ENCODE results near the gene PTPRN2.

Gene PTPRN2

DNA sequence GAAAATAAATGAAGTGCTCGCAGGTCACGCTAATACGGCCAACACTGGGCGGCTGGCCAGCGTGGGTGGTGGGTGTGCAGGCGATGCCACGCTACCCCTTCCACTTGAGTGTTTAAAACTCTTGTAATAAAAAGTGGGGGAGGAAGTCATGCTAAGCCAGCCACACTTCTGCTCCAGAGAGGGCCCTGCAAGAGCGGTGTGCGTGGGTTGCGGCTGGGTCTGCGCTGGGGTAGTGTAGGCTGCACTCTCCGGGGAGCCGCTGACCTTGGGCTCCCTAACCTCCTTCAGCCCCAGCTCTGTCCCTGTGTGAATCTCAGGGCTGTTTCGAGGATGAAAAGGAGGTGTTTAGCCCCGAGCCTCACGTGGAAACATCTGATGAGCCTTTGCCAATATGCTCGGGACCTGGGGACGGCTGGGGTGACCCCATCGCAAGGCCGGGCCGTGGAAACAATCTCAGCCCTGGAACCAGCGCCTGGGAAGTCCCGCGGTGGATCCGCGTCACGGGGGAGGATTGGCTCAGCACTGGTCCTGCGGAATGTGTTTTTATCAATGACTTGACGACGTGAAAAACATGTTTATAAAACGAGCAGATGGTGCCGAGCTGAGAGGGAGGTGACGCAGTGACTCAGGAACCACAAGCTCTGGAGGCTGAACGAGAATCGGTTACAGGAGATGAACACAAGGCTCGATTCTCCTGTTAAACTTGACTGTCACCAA lies 972.4 kb downstream of the PTPRN2 start:
- no peak for DNase-seq

- DNase-seq: no peak
These were observed 973.1 kb downstream of the PTPRN2 start for GRCh38 chr7:157614457-157615020.

DNA sequence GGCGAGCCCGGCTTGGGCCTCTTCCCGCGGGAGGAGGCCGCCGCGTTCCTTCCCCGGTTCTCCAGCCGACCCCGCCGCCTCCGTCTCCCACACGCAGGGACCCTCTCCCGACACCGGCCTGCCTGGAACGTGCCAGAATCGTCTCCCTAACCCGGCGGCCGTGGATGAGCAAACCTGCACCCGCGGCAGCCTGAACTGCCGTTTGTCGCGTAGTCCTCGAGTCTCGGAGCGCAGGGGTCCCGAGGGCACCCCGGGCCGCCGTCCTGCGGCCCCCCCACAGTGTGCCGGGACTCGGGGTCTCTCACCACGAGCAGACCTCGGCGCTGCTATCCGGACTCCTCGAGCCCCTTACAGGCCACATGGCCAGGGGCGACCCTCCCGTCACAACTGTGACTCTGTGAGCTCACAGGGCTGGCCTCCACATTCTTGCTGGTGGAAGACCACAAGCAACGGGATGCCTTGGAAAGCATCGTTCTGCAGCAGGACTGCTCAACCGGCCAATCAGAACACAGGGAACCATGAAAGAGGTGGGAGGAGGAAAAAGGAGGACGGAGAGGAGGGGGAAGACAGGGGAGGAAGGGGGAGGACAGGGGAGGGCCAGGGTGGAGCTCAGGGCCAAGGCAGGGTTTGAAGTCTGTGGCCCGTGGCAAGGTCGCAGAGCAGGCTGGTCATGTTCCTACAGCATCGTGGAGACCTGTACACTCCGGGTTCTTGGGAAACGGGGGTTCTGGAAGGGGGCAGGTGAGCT lies 973.9 kb downstream of the PTPRN2 start:
- no peak for DNase-seq

- DNase-seq: no peak
These were observed 974.7 kb downstream of the PTPRN2 start for GRCh38 chr7:157612664-157613561.

DNA sequence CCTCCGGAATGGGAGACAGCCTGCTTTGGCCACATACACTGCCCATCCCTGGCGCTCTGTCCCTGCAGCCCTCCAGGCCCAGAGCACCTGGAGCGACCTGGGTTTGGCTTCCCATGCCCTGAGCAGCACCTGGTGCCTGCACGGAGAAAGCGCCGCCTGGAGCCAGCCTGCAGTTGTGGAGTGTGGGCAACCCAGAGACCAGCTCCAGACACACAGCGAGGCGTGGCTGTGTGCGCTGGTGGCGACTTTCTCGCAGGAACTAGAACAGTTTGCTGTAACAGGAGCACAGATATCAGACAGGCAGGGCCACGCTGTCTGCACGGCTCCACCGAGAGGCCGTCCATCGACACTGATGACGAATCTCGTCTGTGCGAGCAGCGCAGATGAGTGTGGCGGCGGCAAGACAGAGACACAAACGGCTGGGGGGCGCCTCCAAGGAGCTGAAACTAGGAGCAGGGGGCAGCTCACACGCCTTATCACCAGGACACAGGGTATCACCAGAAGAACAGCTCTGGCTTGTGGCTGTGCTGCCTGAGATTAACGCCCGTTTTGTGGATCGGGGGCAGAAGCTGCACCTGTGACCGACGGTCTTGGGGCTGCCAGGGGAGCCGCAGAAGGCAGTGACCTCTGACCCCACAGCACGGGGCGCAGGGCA lies 975.5 kb downstream of the PTPRN2 start:
- DNase-seq: no peak

DNA sequence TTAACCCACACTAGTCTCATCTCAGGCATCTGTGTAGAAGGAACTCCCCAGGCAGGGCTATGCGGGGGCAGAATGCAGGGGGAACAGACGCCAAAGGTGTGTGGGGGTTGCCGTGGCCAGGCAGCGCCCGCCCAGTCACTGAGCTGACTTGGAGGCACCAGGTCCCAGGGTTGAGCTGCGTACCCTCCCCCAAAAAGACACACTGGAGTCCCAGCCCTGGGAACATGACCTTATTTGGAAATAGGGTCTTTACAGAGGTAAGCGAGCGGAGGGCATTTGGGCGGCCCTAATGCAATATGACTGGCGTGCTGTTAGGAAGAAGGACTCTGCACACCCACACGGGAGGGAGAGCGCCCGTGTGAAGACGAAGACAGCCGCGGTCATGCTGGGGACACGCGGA lies 976.3 kb downstream of the PTPRN2 start:
- no peak for DNase-seq

DNA sequence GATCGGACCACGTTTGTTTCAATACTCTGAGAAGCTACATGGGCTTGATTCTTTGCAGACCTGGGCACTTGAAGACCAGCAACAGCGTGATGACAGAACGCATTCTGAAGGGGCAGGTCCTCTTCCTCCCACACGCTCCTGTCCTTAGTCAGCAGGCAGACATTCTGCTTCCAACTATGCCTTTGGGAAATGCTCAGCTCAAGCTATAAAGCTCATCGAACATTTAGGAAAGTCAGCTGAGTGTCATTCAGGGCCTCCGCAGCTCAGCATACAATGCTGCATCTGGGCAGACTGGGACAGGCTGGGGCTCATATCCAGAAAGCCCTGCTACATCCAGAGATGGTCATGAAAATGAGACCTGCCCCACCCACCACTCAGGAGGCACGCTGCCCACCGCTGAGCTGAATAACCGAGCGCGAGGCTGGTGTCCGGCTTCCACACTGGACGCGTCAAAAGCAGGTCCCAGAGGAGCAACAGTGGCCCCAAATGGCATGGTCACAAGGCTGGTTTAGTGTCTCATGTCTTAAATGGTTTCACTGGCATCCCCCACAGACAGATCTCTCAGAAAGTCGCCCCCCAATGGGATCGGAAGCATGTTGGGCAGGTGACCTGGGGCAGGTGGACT lies 976.8 kb downstream of the PTPRN2 start:
- DNase-seq: no peak

DNA sequence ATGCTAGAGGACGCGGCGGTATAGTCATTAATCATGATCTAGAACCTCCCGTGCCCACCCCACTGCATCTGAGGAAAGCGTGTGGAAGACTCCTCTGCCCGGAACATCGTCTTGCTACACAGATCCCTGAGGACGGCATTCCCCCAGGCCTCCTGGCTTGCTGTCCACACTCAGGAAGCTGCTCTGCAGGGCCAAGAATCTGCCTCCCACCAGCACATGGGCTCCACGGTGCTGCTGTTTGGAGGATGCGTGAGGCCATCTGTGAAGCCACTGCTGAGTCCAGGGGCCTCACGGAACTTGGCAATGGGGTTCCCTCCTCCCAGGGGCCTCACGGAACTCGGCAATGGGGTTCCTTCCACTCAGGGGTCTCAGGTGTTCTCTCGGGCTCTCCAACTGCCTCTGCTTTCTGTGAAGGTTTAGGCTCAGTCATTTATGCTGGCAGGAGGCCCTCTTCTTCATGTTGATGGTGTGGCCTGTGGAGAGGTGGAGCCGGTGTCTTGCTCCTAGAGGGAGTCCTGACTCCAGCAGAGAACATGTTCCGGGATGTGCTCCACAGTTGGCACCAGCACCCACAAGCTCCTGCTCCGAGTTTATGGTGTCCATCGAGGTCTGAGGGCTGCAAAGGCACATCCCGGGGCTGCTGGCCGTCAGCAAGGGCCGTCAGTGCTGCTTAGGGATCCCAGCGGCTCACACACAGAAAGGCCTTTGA lies 977.5 kb downstream of the PTPRN2 start:
- DNase-seq: no peak

- DNase-seq: no peak
These were observed 978.1 kb downstream of the PTPRN2 start for GRCh38 chr7:157609516-157609915.

- no peak for DNase-seq
These were observed 980.4 kb downstream of the PTPRN2 start for GRCh38 chr7:157607218-157607617.

DNA sequence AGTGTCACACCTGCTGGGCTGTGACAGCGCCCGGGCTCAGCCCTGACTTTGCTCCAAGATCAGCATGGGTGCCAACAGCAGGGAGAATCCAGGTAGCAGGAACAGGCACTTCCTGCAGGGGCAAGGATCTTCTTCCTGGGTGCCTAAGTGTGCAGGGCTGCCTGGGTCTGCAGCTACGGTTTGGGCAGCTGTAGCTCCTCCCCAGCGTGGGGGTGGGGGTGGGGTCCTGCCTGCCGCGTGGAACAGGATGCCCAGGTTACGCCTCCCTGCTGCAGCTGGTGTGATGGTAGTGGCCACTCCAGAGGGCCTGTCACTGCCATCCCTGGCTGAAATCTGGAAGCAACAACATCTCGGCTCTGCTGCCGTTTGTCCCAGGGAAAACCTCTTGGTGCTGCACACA lies 981.5 kb downstream of the PTPRN2 start:
- no peak for DNase-seq

GRCh38 chr7:157605638-157606037 lies 982.0 kb downstream of the PTPRN2 start:
- no peak for DNase-seq

- no peak for DNase-seq
These were observed 982.8 kb downstream of the PTPRN2 start for GRCh38 chr7:157604661-157605381.

- no peak for DNase-seq
These were observed 983.9 kb downstream of the PTPRN2 start for GRCh38 chr7:157603716-157604115.

GRCh38 chr7:157603005-157603404 lies 984.6 kb downstream of the PTPRN2 start:
- no peak for DNase-seq

- DNase-seq: no peak
These were observed 985.0 kb downstream of the PTPRN2 start for GRCh38 chr7:157602581-157602980.

- no peak for DNase-seq
These were observed 985.5 kb downstream of the PTPRN2 start for GRCh38 chr7:157602156-157602555.

DNA sequence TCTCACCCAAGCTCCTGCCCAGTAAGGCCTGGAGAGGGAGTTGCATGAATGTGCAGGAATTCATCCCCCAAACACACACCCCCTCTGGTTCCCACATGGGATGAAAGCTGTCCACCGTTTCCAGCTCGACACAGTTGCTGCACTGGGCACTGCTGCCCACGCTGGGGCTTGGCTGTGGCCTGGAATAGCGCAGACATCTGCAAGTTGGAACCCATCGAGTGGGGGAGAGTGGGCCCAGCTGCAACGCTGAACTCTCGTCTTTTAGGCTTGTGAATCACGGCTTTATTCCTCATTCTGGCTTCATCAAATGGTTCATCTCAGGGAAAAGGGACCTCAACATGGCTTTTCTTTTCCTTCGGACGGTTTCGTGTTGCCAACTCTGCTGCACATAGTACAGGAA lies 986.1 kb downstream of the PTPRN2 start:
- no peak for DNase-seq

DNA sequence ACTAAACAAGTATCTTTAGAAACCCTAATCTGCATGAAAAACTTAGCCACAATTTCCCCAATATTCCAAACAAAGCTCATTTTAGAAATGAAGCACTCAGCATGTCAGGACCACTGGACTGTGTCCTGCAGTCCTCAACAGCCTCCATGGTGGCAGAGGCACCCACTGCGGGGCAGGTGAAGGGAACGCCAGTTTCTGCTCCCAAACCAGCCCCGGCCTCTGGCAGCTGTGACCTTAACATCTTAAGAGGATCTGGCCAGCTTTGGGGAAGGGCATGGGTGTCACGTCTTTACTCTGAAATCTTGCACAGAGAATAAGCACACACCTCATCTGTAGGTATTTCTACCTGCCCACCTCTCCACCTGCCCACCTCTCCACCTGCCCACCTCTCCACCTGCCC lies 988.1 kb downstream of the PTPRN2 start:
- DNase-seq: no peak

- no peak for DNase-seq
These were observed 990.1 kb downstream of the PTPRN2 start for GRCh38 chr7:157597562-157597961.

DNA sequence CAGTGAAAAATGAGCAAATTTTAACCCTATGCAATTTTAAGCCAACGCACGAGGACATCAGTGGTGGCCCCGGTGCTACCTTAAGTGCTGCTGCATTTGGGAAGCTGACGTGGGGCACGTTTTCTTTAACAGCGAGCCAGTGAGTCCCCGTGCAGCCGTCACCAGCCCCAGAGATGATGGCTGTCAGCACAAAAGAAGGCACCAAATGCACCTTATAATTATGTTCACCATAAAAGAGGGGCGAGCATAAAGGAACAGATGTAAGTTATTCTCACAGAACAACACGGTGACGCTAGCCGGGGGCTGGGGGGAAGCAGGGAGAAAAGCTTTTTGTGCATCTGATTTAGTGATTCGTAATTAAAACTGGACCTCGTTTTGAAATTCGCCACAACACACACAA lies 990.7 kb downstream of the PTPRN2 start:
- no peak for DNase-seq
